ENCODE measurements around the gene FAM120B. TPM values are rescaled to one million over a fixed set of nuclear protein-coding genes. Genes with fewer than 3 reads are reported as not detected.

FAM120B gene
- total RNA-seq, 3 donors from 2014 or later: 30.7 to 40.0 (median 38.3) TPM

GRCh38 chr6:170290296-170291128, 16.0 kb upstream of the FAM120B start, which contains the start of gene DLL1:
TSS of gene DLL1 (minus strand) at chr6:170291078. CDS start at chr6:170290139, 939 bp downstream.
- Histone ChIP-seq H3K4me1 (ENCODE audit: low read depth) (peaks cover 57% of the 10 kb centered on the region), H3K9me3 (no peaks in the 10 kb centered on the region), H3K36me3 (ENCODE audit: low read depth) (no peaks in the 10 kb centered on the region), H3K4me3 (peak within 1 kb of the TSS; percentile 40)
- peak; percentile 52 for ATAC-seq
- intact Hi-C loops (cut with DNase I, micrococcal nuclease): no loop called here
- peak in 2 of 3 donors; percentile 62 to 72 for DNase-seq
- no peak for TF ChIP-seq CTCF (IDR thresholded peaks at IDR 0.05)

GRCh38 chr6:170291271-170292110, 15.1 kb upstream of the FAM120B start:
- ATAC-seq (peak; percentile 43), DNase-seq (peak; percentile 71 to 86 (median 77))
- intact Hi-C loops (cut with DNase I, micrococcal nuclease): no loop called here
- peaks cover 63% of the 10 kb centered on the region for H3K4me1 ChIP-seq (ENCODE audit: low read depth)
- H3K36me3 ChIP-seq (ENCODE audit: low read depth): no peaks in the 10 kb centered on the region
- no peak overlapping the region for H3K4me3 ChIP-seq
- TF ChIP-seq CTCF (IDR thresholded peaks at IDR 0.05): no peak
- no peaks in the 10 kb centered on the region for H3K9me3 ChIP-seq

- ATAC-seq (no peak), DNase-seq (no peak)
- intact Hi-C loops (cut with DNase I, micrococcal nuclease): no loop called here
- Histone ChIP-seq H3K36me3 (ENCODE audit: low read depth) (no peaks in the 10 kb centered on the region), H3K9me3 (no peaks in the 10 kb centered on the region), H3K4me3 (no peak overlapping the region), H3K4me1 (ENCODE audit: low read depth) (peaks cover 66% of the 10 kb centered on the region)
- no peak for TF ChIP-seq CTCF (IDR thresholded peaks at IDR 0.05)
These were observed 14.5 kb upstream of the FAM120B start for GRCh38 chr6:170292111-170292406.

- H3K4me1 ChIP-seq (ENCODE audit: low read depth): peaks cover 64% of the 10 kb centered on the region
- no peak for TF ChIP-seq CTCF (IDR thresholded peaks at IDR 0.05)
- intact Hi-C loops (cut with DNase I, micrococcal nuclease): no loop called here
- ATAC-seq: no peak
- H3K9me3 ChIP-seq: no peaks in the 10 kb centered on the region
- peak in 1 of 3 donors; percentile 27 for DNase-seq
- H3K36me3 ChIP-seq (ENCODE audit: low read depth): no peaks in the 10 kb centered on the region
- no peak overlapping the region for H3K4me3 ChIP-seq
These were observed 14.0 kb upstream of the FAM120B start for GRCh38 chr6:170292407-170293158.
